SKM-1 treated with dmso at 0.1 percent for 144 hours (cell line): ENCODE data around the gene HACD2.
"Not testable (repeated sequence)": the region's sequence is repeated elsewhere in the genome, so short reads cannot be mapped to it uniquely, and the experiment has no call there.

ENCODE experiments used
- DNase-seq: peaks from one replicate; lab custom pipeline; 2025; ENCODE audit not compliant: unreplicated experiment; lab: John Stamatoyannopoulos, UW

Gene HACD2

GRCh38 chr3:123611674-123612073 lies 26.8 kb upstream of the HACD2 start:
- DNase-seq = not testable (repeated sequence)

GRCh38 chr3:123611082-123611481 lies 26.2 kb upstream of the HACD2 start:
- DNase-seq = no peak

- no peak for DNase-seq
Observed at GRCh38 chr3:123610331-123610730, 25.5 kb upstream of the HACD2 start.

DNA sequence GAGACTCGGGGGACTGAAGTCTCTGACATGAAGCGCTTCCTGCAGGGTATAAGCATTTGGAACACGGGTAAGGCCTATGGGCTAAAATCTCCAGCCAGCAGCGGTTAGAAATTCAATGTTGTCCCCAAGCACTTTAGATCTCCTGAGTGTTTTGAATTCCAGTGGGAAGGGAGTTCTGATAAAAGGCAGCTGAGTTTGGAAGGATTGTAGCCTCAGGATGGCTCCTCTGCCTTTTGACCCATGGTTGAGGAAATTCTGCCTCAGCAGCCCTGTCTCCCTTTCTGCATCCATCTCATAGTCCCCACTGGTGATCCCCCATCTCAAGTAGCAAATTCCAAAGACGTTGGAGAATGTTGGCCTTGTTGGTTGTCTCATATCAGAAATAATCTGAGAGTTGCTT lies 24.2 kb upstream of the HACD2 start:
- no peak for DNase-seq

- DNase-seq = no peak
Observed at GRCh38 chr3:123608263-123608937, 23.5 kb upstream of the HACD2 start.

DNA sequence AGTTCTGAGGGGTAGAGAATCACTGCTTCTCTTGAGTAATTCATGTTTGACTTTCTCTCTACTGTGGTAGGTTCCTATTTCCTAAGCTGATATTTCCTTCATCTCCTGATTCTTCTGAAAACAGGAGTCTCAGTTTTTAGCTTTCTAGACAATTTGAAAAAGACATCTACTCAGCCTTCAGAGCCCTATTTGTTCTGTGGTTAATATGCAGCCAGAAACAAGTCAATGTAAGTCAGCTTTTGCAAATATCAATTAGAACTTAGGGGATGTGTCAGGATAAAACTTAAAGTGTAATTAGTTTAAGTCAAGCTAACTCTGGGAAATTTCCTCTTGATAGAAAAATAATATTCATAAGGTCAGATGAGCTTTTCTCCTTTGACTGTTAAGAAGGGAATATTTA lies 21.7 kb upstream of the HACD2 start:
- DNase-seq = no peak

GRCh38 chr3:123605789-123606234 lies 21.0 kb upstream of the HACD2 start:
- no peak for DNase-seq

GRCh38 chr3:123603153-123603552 lies 18.3 kb upstream of the HACD2 start:
- not testable (repeated sequence) for DNase-seq

DNA sequence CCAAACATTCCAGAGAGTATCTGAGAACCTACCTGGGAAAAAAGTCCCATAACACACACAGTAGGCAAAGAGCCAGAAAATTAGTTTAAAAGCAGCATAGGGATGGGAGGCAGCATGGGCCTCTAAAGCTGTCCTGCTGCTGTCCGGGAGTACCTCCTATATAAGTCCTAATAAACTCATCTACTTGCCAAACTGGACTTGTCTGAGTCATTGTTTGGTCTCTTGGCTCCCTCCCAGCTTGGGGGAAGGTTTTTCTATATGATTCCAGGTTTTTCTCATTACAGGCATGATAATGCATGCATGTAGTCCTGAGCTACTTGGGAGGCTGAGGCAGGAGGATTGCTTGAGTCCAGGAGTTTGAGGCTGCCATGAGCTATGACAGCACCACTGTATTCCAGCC lies 17.5 kb upstream of the HACD2 start:
- DNase-seq = no peak

- not testable (repeated sequence) for DNase-seq
Observed at GRCh38 chr3:123600863-123601262, 16.0 kb upstream of the HACD2 start.

DNA sequence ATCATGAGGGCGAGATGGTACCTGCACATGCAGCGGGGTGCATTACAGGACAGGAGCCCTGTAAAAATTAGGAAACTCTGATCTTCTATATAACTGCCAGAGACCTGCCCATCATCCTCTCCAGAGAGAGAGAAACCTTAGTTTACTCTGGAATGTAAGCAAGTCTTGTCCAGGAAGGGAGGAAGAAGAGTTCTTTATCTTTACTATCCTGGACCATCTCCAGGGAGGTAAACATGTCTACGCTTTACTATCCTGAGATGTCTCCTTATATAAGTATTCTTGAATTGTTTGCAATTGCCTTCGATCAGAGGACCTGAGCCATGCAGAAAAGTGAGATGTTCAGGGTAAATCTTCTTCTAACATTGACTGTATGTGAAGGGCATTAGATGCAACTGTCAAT lies 12.7 kb upstream of the HACD2 start:
- DNase-seq = no peak

DNA sequence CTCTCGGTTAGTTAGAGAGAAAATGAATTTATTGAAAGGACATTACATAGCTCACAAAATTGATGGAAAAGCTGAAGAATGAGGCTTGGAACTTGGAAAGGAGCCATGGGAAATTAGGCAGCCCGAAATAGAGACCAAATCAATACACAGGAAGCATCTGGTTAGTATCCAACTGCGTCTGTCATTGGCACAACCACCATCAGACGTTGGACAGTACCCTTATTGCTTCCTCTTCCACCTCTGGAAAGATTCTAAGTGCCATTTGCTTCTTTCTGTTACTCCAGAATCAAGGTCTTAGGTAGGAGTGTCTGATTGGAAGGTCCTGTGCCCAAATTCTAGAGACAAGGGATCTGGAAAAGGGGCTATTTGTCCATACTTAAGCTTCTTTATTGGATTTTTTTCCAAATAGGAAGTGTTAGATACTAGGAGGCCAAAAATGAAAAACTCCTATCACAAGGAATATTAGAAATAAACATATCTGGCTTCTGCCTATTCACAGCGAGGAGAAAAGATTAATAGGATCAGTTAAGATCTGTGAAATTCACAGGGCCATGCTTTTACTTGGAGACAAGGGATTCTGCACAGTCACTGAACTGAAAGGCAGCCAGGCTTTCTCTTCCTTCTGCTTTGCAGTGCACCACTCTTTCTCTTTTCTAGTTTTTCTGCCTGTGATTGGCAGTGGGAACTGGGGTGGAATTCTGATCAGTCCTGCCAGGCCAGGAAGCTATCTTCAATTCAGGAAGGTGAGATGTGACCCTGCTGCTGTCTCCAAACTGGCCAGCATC lies 10.7 kb upstream of the HACD2 start:
- no peak for DNase-seq

DNA sequence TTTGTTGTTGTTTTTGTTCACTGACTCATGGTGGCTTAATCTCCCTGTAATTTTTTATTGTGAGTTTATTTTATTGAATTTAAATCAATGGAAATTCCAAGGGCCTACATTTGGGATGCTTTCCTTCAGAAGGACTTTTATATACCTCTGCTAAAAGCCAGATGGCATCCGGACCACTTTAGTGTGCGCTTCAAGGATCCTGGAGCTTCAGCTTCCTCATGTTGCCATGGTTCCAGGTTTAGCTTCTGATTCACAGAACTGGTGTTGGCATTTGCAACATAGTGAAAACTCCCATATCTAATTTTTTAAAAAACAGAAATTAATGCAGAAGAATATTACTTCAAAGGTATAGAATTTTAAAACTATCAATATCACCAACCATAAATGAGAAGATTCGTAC lies 8.5 kb upstream of the HACD2 start:
- DNase-seq = no peak

- DNase-seq = no peak
Observed at GRCh38 chr3:123590685-123591450, 6.0 kb upstream of the HACD2 start.

DNA sequence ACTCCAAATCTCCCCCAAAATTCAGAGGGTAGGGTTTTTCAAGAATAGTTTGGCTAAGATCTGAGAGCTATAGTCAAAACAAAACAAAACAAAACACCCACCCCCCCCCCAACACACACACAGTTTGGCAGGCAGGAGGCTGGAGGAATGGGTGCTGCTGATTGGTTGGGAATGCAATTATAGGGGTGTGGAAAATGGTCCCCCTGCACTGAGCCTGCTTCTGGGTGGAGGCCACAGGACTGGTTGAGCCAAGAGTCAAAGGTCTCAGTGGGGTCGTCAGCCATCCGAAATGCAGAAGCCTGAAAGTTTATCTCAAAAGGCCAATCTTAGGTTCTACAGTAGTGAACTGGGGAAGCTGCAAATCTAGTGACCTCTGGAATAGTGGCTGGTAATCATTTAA lies 2.5 kb upstream of the HACD2 start:
- no peak for DNase-seq

DNA sequence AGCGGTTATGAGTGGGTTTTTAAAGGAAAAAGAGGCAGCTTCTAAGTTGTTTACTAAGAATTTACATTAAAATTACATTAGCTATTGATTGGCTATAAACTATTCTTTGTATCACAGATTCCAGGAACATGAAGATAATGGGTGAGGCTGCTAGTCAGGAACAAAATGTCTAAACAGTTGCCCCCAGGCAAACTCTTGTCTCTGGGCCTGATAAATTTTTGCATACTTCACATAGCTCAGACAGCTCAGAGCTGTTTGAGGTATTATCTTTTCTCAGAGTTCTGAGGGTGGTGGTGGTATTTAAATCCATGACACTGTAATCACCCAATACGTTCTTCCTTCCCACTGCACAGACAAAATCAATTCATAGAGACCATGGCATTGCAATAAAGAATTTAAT lies 2.1 kb upstream of the HACD2 start:
- DNase-seq = no peak

- DNase-seq = peak; percentile 32
Observed at GRCh38 chr3:123586131-123586530, 1.3 kb upstream of the HACD2 start.

DNA sequence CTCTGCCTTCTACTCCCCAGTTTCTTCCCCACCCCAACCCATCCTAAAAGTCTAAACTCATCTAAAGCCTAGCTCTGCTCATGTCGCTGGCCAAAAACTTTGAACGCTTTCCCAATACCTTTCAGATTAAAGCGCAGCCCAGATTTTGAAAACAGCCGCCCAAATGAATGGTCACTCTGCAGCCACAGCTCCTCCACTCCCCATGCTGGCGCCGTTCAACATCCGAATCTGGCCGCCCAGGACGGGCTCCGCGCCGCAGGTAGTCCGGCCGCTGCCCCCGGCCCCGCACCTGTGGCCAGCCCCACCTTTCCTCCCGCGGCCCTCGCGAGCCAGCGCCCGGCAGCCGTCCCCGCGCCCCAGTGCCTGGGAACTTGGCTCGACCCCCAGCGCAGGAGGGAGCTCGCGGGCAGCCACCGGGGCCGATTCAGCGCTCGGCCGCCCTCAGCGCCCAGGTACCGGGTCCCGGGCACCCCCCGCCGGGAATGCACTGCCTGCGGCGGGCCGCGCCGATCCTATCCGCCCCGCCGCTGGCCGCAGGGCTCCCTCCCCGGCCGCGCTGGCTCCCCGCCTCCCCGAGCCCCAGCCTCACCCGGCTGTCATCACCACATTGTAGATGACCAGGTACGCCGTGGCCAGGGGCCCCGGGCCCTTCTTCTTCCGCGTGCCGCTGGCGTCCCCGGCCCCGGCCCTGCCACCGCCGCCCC lies 417 bp downstream of the HACD2 start:
- DNase-seq = peak; percentile 7

DNA sequence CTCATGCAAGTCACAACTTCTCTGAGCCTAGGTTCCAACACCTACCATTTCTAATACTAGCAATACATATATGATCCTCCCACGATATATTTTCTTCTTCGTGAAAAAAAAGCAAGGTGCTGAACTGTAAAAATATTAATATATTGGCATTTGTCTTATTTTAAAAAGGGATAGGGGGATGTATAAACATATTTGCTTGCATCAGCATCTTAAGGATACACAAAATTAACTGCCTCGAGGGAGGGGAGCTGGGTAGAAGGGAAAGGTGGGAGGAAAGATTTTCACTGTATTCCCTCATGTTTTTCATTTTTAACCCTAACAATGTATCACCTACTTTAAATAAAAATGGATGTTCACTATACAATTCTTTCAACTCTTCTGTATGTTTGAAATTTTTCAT lies 1.3 kb downstream of the HACD2 start:
- DNase-seq = no peak

- DNase-seq = no peak
Observed at GRCh38 chr3:123582315-123582714, 2.5 kb downstream of the HACD2 start.

GRCh38 chr3:123576122-123576521 lies 8.7 kb downstream of the HACD2 start:
- no peak for DNase-seq
